DOHH2 (cell line): ENCODE measurements around the gene HOXA10.

Experiments used
- H3F3A ChIP-seq: fragments of 200-600 bp; sonication (generic), shearing (Covaris generic); 2 replicates; pipeline ENCODE4 v1.6.0; 2016; ENCODE audit warnings: antibody characterized with exemption, mild to moderate bottlenecking; ENCODE audit not compliant: control insufficient read depth, insufficient read depth
- H3K27ac ChIP-seq: fragments of 200-600 bp; sonication (generic); 2 replicates; pipeline ENCODE4 v1.5.1; 2014; ENCODE audit warnings: low read depth, mild to moderate bottlenecking, low read length, moderate library complexity
- H3K27me3 ChIP-seq: fragments of 200-600 bp; sonication (generic); 2 replicates; pipeline ENCODE4 v1.6.1; 2014; ENCODE audit warnings: mild to moderate bottlenecking, low read length, mixed read lengths; ENCODE audit not compliant: control insufficient read depth
- H3K36me3 ChIP-seq: fragments of 200-600 bp; sonication (generic); 2 replicates; pipeline ENCODE4 v1.6.1; 2014; ENCODE audit warnings: mild to moderate bottlenecking, low read length, moderate library complexity, mixed read lengths; ENCODE audit not compliant: control insufficient read depth
- H3K4me1 ChIP-seq: fragments of 200-600 bp; sonication (generic); 2 replicates; pipeline ENCODE4 v1.6.1; 2014; ENCODE audit warnings: mild to moderate bottlenecking, low read length, mixed read lengths; ENCODE audit not compliant: control insufficient read depth
- H3K4me2 ChIP-seq: fragments of 200-600 bp; sonication (generic); 2 replicates; pipeline ENCODE4 v1.6.0; 2014; ENCODE audit warnings: mild to moderate bottlenecking, low read length, moderate library complexity
- H3K4me3 ChIP-seq: fragments of 200-600 bp; sonication (generic); 2 replicates; pipeline ENCODE4 v1.5.1; 2014; ENCODE audit warnings: mild to moderate bottlenecking, low read length, mixed read lengths
- H3K79me2 ChIP-seq: fragments of 200-600 bp; sonication (generic); 2 replicates; pipeline ENCODE4 v1.6.1; 2014; ENCODE audit warnings: mild to moderate bottlenecking, low read length, mixed read lengths; ENCODE audit not compliant: control insufficient read depth
- H3K9me2 ChIP-seq: fragments of 200-600 bp; sonication (generic); replicated peaks from 2 replicates; pipeline ENCODE4 v1.6.1; 2014; ENCODE audit warnings: mild to moderate bottlenecking, low read length, mixed read lengths; ENCODE audit not compliant: control insufficient read depth
- H3K9me3 ChIP-seq: fragments of 200-600 bp; sonication (generic); 2 replicates; pipeline ENCODE4 v1.6.1; 2014; ENCODE audit warnings: antibody characterized with exemption, low read length, mixed read lengths; ENCODE audit not compliant: control insufficient read depth, insufficient read depth
- H4K20me1 ChIP-seq: fragments of 200-600 bp; sonication (generic); 2 replicates; pipeline ENCODE4 v1.6.0; 2014; ENCODE audit warnings: low read depth, mild to moderate bottlenecking, antibody characterized with exemption, low read length, moderate library complexity; ENCODE audit not compliant: control insufficient read depth, insufficient read depth
- EZH2phosphoT487 ChIP-seq: fragments of 200-600 bp; sonication (generic); IDR thresholded peaks from 2 replicates; pipeline ENCODE4 v1.6.1; 2017; ENCODE audit warnings: borderline replicate concordance, mild to moderate bottlenecking, antibody characterized with exemption, low read length, moderate library complexity, mixed read lengths
- TF ChIP-seq, protein P1 (sequence below): fragments of 200-600 bp; sonication (generic); IDR thresholded peaks from one replicate; pipeline ENCODE4 v1.5.1; 2014; ENCODE audit warnings: antibody characterized with exemption, mild to moderate bottlenecking, low read depth, low read length; ENCODE audit not compliant: poor library complexity, severe bottlenecking

HOXA10 gene

DNA sequence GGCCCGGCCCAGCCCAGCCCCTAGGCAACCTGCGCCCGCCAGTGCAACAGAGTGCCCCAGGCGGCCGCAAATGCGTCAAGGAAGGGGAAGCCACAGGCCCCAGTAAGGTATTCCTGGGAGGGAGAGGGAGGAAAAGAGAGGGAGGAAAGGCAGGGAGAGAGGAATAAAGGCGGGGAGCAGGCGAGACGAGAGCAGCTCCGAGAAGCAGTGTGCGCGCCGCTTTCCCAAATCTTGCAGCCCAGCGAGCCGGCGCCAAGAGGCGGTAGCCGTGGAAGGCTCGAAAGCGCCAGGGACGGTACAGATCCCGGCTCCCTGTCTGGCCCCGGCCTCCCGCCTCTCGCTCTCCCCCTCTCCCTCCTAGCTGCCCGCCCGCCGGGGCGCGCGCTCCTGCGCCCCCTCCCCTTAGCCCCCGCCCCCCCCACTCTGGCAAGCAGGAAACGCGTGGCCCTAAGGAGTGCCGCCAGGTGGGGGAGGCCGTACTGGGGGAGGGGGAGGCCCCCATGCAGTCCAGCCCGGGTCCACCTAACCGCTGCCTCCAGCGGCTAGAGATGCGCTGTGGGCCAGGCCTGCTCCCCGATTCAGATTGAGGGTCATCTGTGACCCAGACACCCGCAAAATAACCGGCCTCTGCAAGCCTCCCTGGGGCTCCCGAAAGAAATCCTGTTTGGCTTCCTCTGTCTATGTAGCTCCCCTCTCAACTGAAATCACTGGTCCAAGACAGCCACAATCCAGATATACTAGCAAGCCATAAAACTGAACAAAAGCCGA is 4.3 kb downstream of the HOXA10 start:
- Histone ChIP-seq H3K36me3 (no peaks in the 10 kb centered on the region), H3K4me1 (peaks cover 13% of the 10 kb centered on the region), H3K9me2 (no peaks in the 10 kb centered on the region), H3K4me3 (no peak overlapping the region), H3F3A (peaks cover 10% of the 10 kb centered on the region), H3K4me2 (no peak overlapping the region), H3K9me3 (no peaks in the 10 kb centered on the region), H4K20me1 (peaks cover 5% of the 10 kb centered on the region; the same call in 1 of the 2 replicates), H3K27me3 (peaks cover 90% of the 10 kb centered on the region), H3K79me2 (no peaks in the 10 kb centered on the region), H3K27ac (no peak overlapping the region)
- TF ChIP-seq, protein P1, sequence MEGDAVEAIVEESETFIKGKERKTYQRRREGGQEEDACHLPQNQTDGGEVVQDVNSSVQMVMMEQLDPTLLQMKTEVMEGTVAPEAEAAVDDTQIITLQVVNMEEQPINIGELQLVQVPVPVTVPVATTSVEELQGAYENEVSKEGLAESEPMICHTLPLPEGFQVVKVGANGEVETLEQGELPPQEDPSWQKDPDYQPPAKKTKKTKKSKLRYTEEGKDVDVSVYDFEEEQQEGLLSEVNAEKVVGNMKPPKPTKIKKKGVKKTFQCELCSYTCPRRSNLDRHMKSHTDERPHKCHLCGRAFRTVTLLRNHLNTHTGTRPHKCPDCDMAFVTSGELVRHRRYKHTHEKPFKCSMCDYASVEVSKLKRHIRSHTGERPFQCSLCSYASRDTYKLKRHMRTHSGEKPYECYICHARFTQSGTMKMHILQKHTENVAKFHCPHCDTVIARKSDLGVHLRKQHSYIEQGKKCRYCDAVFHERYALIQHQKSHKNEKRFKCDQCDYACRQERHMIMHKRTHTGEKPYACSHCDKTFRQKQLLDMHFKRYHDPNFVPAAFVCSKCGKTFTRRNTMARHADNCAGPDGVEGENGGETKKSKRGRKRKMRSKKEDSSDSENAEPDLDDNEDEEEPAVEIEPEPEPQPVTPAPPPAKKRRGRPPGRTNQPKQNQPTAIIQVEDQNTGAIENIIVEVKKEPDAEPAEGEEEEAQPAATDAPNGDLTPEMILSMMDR: no peak
- TF ChIP-seq EZH2phosphoT487: peak; percentile 46

DNA sequence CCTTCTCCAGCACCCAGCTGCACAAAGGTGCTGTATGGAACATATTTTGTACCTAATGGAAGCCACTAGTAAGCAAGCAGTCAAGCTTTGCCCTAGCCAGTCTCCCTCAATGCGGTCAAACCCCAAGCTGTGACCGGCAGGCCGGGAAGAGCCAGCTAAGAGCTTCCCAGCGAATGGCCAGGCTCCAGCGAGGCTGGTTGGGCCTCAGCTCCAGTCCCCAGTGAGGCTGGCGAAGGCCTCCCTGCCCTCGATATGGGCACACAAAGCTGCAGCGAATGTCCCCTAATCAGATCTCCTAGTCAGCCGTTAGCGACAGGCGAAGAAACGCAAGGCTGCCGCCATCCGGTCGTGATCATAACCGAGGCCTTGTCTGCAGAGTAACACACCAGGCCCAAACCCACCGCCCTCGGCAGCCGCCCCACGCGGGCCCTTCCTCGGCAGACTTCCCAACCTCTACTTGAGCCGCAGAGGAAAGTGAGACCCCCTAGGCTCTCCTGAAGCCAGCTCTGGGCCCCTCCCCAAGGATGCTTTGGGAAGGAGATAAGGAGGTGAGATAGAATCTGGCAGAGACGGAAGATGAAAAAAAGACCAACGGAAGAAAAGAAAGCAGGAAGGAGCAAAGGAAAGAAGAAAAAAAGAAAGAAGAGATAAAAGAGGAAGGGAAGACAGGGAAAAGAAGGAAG is 5.7 kb downstream of the HOXA10 start:
- Histone ChIP-seq H4K20me1 (peaks cover 5% of the 10 kb centered on the region; the same call in 1 of the 2 replicates), H3K36me3 (no peaks in the 10 kb centered on the region), H3K9me2 (no peaks in the 10 kb centered on the region), H3K27ac (no peak overlapping the region), H3F3A (peaks cover 10% of the 10 kb centered on the region), H3K4me2 (no peak overlapping the region), H3K4me1 (peaks cover 7% of the 10 kb centered on the region), H3K4me3 (no peak overlapping the region), H3K27me3 (peaks cover 90% of the 10 kb centered on the region), H3K79me2 (no peaks in the 10 kb centered on the region), H3K9me3 (no peaks in the 10 kb centered on the region)
- no peak; the same call in 1 of the 2 replicates for TF ChIP-seq EZH2phosphoT487
- TF ChIP-seq, protein P1: no peak

DNA sequence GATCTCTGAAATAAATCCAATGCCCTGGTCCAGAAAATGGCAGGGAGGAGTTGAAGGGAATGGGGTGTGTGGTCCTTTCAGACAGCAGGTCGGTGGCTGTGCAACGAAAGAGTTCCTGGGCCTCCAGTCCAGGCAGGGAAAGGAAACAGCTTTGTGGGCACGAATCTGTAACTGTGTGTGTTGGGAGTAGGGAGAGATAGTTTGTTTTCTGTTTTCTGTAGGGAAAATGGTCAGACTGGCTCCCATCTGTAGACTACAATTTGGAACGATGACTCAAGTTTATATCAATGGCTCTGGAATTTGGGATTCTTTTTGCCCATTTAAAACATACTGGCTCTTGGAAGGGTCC is 6.2 kb downstream of the HOXA10 start:
- H3K27me3 ChIP-seq: peaks cover 85% of the 10 kb centered on the region
- H3K9me2 ChIP-seq: no peaks in the 10 kb centered on the region
- peaks cover 2% of the 10 kb centered on the region for H3K4me1 ChIP-seq
- no peaks in the 10 kb centered on the region for H3K79me2 ChIP-seq
- no peak overlapping the region for H3K4me3 ChIP-seq
- no peak overlapping the region for H3K4me2 ChIP-seq
- H3F3A ChIP-seq: peaks cover 10% of the 10 kb centered on the region
- H3K36me3 ChIP-seq: no peaks in the 10 kb centered on the region
- H4K20me1 ChIP-seq: peaks cover 5% of the 10 kb centered on the region; the same call in 1 of the 2 replicates
- no peaks in the 10 kb centered on the region for H3K9me3 ChIP-seq
- no peak overlapping the region for H3K27ac ChIP-seq
- TF ChIP-seq EZH2phosphoT487: no peak
- TF ChIP-seq, protein P1: no peak
